Fibroblast of the conjunctiva (primary cell): ENCODE results near the gene KCNAB1.
"Not testable (repeated sequence)": the region's sequence is repeated elsewhere in the genome, so short reads cannot be mapped to it uniquely, and the experiment has no call there.

Experiments used
- DNase-seq: peaks from one replicate; pipeline ENCODE4 v3.0.0-alpha.2; 2010; ENCODE audit warnings: low read depth

KCNAB1 gene

DNA sequence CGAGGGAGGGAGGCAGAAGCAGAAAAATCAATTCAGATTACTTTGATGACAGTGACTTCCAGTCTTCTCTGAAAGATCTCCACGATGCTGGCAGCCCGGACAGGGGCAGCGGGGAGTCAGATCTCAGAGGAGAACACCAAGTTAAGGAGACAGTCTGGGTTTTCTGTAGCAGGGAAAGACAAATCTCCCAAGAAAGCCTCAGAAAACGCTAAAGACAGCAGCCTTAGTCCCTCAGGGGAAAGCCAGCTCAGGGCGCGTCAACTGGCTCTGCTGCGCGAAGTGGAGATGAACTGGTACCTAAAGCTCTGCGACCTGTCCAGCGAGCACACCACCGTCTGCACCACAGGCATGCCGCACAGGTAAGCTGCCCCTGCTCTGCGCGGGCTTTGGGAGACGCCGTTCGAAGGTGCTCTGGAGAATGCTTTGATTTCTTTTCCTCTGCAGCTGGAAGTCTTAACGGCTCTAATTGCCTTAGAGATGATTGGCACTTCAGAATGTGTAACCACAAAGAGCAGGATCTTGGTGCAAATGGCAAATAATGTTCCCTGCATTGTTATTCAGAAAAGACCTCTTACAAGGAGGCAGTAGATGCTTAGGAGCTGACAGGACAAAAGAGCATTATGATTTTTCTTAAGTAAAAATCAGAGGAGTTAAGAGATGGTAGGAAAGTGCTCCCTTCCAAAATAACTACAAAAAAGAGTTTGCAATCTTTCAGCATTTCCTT is at the start of gene KCNAB1:
Gene KCNAB1, plus strand, starts transcription at position 51 of the 724 bp plus-strand sequence.
- DNase-seq, result no peak

- no peak for DNase-seq
Measured at GRCh38 chr3:156071031-156071430, 49.3 kb upstream of the KCNAB1 start.

DNA sequence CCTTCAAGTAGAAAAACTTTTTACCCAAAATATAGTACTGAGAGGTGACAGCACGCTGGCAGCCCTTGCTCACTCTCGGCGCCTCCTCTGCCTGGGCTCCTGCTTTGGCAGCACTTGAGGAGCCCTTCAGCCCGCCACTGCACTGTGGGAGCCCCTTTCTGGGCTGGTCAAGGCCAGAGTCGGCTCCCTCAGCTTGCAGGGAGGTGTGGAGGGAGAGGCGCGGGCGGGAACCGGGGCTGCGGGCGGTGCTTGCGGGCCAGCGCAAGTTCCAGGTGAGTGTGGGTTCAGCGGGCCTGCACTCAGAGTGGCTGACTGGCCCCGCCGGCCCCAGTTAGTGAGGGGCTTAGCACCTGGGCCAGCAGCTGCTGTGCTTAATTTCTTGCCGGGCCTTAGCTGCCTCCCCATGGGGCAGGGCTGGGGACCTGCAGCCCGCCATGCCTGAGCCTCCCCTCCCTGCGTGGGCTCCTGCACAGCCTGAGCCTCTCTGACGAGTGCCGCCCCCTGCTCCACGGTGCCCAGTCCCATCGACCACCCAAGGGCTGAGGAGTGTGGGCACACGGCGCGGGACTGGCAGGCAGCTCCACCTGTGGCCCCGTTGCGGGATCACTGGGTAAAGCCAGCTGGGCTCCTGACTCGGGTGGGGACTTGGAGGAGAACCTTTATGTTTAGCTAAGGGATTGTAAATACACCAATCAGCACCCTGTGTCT is 47.3 kb upstream of the KCNAB1 start:
- DNase-seq, result not testable (repeated sequence)

- no peak for DNase-seq
Measured at GRCh38 chr3:156090126-156090525, 30.3 kb upstream of the KCNAB1 start.

- DNase-seq, result no peak
Measured at GRCh38 chr3:156093964-156094363, 26.4 kb upstream of the KCNAB1 start.

DNA sequence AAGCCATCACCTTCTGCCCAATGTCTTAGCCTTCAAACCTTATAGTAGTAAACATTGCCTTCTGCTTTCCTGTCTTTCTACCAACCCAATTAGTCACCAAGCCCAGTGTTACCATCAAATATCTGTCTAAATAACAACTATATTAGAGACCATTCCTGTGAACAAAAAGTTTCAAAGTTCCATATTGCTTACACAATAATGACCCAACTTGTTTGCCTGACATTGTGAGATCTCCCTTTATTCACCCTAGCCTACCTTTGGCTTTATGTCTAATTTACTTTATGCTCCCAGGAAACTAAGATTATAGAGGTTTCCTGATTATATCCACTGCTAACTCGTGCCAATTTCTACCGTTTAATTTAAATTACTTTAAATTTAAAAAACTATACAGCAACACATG is 26.0 kb upstream of the KCNAB1 start:
- DNase-seq, result no peak

DNA sequence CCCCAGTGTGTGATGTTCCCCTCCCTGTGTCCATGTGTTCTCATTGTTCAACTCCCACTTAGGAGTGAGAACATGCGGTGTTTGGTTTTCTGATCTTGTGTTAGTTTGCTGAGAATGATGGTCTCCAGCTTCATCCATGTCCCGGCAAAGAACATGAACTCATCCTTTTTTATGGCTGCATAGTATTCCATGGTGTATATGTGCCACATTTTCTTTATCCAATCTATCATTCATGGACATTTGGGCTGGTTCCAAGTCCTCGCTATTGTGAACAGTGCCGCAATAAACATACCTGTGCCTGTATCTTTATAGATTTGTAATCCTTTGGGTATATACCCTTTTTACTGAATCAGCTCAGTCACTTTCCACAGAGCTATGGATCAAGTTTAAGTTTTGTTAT is 24.7 kb upstream of the KCNAB1 start:
- not testable (repeated sequence) for DNase-seq

DNA sequence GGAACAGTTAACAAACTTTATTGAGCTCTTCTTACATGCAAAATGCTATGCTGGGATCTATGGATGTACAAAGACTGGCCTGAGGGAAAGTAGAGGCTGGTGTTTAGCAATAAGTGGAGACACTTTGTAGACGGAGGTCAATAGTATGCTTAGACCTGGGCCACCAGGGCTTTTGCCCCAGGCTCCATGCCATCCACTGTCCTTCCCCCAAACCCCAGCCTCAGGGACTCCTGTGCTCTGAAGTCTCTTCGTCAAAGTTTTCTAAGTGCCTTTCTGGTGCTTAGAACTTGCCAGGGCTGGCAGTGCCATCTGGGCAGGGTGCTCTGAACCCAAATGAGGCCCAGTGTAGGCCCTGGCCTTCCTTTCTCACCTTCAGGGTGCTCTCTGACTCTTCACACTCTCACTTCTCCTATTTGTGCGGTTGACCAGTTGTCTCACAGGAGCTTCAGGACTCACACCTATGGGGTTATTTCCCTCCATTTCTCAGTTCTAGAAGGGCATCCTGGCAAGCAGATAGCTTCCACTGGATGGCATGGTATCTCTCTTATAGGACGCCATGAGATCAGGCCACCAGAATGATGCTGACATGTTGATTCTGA is 21.8 kb upstream of the KCNAB1 start:
- no peak for DNase-seq

DNA sequence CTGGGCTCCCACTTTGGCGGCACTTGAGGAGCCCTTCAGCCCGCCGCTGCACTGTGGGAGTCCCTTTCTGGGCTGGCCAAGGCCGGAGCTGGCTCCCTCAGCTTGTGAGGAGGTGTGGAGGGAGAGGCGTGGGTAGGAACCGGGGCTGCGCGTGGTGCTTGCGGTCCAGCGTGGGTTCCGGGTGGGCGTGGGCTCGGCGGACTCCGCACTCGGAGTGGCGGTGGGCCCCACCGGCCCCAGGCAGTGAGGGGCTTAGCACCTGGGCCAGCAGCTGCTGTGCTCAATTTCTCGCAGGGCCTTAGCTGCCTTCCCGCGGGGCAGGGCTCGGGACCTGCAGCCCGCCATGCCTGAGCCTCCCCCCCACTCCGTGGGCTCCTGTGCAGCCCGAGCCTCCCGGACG is 21.0 kb upstream of the KCNAB1 start:
- not testable (repeated sequence) for DNase-seq

DNA sequence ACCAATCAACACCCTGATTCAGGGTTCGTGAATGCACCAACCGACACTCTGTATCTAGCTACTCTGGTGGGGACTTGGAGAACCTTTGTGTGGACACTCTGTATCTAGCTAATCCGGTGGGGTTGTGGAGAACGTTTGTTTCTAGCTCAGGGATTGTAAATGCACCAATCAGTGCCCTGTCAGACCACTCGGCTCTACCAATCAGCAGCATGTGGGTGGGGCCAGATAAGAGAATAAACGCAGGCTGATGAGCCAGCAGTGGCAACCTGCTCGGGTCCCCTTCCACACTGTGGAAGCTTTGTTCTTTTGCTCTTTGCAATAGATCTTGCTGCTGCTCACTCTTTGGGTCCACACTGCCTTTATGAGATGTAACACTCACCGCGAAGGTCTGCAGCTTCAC is 20.4 kb upstream of the KCNAB1 start:
- DNase-seq, result not testable (repeated sequence)

- no peak for DNase-seq
Measured at GRCh38 chr3:156102267-156102931, 18.0 kb upstream of the KCNAB1 start.

GRCh38 chr3:156106721-156107373 is 13.5 kb upstream of the KCNAB1 start:
- no peak for DNase-seq

DNA sequence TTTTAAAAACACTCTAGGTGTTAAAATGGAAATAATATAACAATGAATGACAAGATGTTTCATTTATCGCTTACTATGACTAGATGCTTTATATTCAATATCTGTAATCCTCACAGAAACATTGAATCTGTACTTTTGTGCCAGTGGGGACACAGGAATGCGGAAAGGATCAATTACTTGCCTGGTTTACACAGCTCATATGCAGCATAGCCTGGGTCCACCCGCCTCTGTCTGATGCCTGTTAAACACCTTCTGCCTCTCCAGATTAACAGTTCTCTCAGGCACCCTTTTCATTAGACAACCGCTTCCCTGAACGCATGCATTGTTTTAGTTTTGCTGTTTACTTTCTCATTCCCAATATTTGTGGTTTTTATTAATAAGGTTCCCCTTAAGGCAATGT is 12.9 kb upstream of the KCNAB1 start:
- no peak for DNase-seq

DNA sequence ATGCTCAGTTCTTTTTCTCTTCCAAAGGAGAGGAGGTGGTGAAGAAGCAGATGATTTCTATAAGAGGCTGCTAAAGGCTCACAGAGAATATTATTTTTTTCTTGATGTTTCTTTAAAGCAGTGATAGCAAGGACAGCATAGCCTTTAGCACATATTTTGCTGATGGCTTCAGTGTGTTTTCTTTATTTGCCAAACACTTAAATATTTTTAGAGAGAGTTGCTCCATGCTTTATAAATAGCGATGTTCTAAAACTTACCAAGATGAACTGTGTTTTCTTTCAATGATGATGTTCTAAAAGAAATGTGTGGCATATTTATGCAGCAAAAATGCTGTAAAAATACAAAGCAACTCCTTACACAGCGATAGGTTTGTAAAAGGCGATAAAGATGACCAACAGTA is 11.8 kb upstream of the KCNAB1 start:
- no peak for DNase-seq

- DNase-seq, result no peak
Measured at GRCh38 chr3:156109989-156110388, 10.4 kb upstream of the KCNAB1 start.

GRCh38 chr3:156126467-156126866 is 6.1 kb downstream of the KCNAB1 start:
- no peak for DNase-seq

- no peak for DNase-seq
Measured at GRCh38 chr3:156131241-156131640, 10.9 kb downstream of the KCNAB1 start.

DNA sequence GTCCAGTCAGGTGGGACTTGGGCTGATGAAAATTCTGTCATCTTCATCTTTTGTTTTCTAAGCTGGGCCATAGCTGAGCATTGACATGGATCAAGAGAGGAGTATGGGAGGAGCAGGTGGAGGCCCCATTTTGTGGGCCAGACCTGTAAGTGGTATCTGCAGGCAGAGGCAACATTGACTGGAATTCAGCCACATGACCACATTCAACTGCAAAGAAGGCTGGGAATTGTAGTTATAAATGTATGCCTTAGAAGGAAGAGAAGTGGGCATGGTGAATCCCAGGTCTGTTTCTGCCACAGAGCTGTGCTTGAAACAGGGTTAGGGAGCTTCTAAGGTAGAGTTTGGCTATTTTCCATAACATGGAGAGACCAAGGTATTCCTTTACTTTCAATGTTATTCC is 11.4 kb downstream of the KCNAB1 start:
- DNase-seq, result no peak

- DNase-seq, result no peak
Measured at GRCh38 chr3:156132313-156132712, 11.9 kb downstream of the KCNAB1 start.

- no peak for DNase-seq
Measured at GRCh38 chr3:156133076-156133475, 12.7 kb downstream of the KCNAB1 start.

DNA sequence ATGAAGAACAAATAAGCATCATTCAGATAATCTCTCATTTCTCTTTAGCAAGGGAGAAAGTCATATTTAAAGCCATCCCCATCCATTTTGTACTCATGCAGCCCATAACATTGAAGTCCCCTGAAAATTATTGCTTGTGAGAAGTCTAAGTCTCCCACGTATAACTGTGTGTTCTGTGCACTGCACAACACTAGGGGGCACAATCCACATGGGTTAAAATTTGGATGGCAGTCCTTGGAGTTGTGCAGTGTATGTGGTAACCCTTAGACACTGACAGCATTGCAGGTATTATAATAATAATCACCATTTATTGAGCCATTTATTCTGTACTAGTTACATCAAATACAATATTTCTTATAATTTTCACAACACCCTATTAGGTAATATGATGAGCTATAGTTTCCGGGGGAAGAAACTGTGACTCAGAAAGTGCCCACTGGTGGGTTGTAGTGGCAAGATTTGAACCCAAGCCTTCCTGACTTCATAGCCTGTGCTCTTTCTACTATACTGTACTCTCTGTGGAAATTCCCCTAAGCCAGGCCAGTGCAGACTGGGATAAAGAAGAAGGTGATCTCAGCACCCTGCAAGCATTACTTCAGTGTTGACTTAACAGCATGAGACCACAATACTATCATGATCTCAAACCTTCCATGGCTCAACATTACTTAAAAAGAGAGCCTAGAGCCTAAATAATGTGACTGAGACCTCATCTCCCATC is 15.7 kb downstream of the KCNAB1 start:
- no peak for DNase-seq

- DNase-seq, result not testable (repeated sequence)
Measured at GRCh38 chr3:156137397-156137796, 17.0 kb downstream of the KCNAB1 start.
